KOPT-K1 (cell line): ENCODE data around the gene CALML3.

Experiments
- H3K27ac ChIP-seq: fragments of 200-600 bp; sonication (generic); 2 replicates; pipeline ENCODE4 v1.5.1; 2016; ENCODE audit warnings: antibody characterized with exemption, mild to moderate bottlenecking, low read depth, low read length; ENCODE audit not compliant: poor library complexity, severe bottlenecking
- H3K36me3 ChIP-seq: fragments of 200-600 bp; sonication (generic); 2 replicates; pipeline ENCODE4 v1.5.1; 2017; ENCODE audit warnings: antibody characterized with exemption, mild to moderate bottlenecking, low read length, moderate library complexity; ENCODE audit not compliant: insufficient read depth
- H3K9me3 ChIP-seq: fragments of 200-600 bp; sonication (generic); 2 replicates; pipeline ENCODE4 v1.5.1; 2017; ENCODE audit warnings: antibody characterized with exemption, low read length, mild to moderate bottlenecking; ENCODE audit not compliant: insufficient read depth, poor library complexity, severe bottlenecking

Gene CALML3

GRCh38 chr10:5534880-5535856, 10.4 kb downstream of the CALML3 start:
- Histone ChIP-seq H3K9me3 (no peaks in the 10 kb centered on the region), H3K36me3 (no peaks in the 10 kb centered on the region), H3K27ac (no peak overlapping the region)

- Histone ChIP-seq H3K9me3 (peaks cover 10% of the 10 kb centered on the region), H3K36me3 (no peaks in the 10 kb centered on the region), H3K27ac (no peak overlapping the region)
Measured at GRCh38 chr10:5536486-5537081, 11.8 kb downstream of the CALML3 start.

- Histone ChIP-seq H3K36me3 (no peaks in the 10 kb centered on the region), H3K27ac (no peak overlapping the region), H3K9me3 (peaks cover 21% of the 10 kb centered on the region)
Measured at GRCh38 chr10:5537684-5538083, 12.9 kb downstream of the CALML3 start.

GRCh38 chr10:5538446-5538845, 13.7 kb downstream of the CALML3 start:
- Histone ChIP-seq H3K9me3 (peaks cover 24% of the 10 kb centered on the region), H3K27ac (no peak overlapping the region), H3K36me3 (no peaks in the 10 kb centered on the region)

- Histone ChIP-seq H3K27ac (no peak overlapping the region), H3K9me3 (peaks cover 26% of the 10 kb centered on the region), H3K36me3 (no peaks in the 10 kb centered on the region)
Measured at GRCh38 chr10:5538892-5539651, 14.3 kb downstream of the CALML3 start.

- peaks cover 31% of the 10 kb centered on the region for H3K9me3 ChIP-seq
- no peaks in the 10 kb centered on the region for H3K36me3 ChIP-seq
- H3K27ac ChIP-seq, result no peak overlapping the region
Measured at GRCh38 chr10:5540080-5540479, 15.3 kb downstream of the CALML3 start.

GRCh38 chr10:5540891-5541290, 16.1 kb downstream of the CALML3 start:
- Histone ChIP-seq H3K36me3 (no peaks in the 10 kb centered on the region), H3K27ac (no peak overlapping the region), H3K9me3 (peaks cover 31% of the 10 kb centered on the region)

- H3K27ac ChIP-seq, result no peak overlapping the region
- peaks cover 31% of the 10 kb centered on the region for H3K9me3 ChIP-seq
- no peaks in the 10 kb centered on the region for H3K36me3 ChIP-seq
Measured at GRCh38 chr10:5542100-5542499, 17.3 kb downstream of the CALML3 start.

GRCh38 chr10:5543623-5544022, 18.9 kb downstream of the CALML3 start:
- Histone ChIP-seq H3K9me3 (peaks cover 31% of the 10 kb centered on the region), H3K36me3 (no peaks in the 10 kb centered on the region), H3K27ac (no peak overlapping the region)

- H3K27ac ChIP-seq, result no peak overlapping the region
- H3K9me3 ChIP-seq, result peaks cover 31% of the 10 kb centered on the region
- H3K36me3 ChIP-seq, result no peaks in the 10 kb centered on the region
Measured at GRCh38 chr10:5544216-5544805, 19.6 kb downstream of the CALML3 start.

- H3K27ac ChIP-seq, result no peak overlapping the region
- H3K36me3 ChIP-seq, result no peaks in the 10 kb centered on the region
- peaks cover 31% of the 10 kb centered on the region for H3K9me3 ChIP-seq
Measured at GRCh38 chr10:5545011-5545410, 20.2 kb downstream of the CALML3 start.

- Histone ChIP-seq H3K9me3 (peaks cover 31% of the 10 kb centered on the region), H3K27ac (no peak overlapping the region)
Measured at GRCh38 chr10:5545426-5545777, 20.6 kb downstream of the CALML3 start.

GRCh38 chr10:5545778-5546710, 21.3 kb downstream of the CALML3 start:
- no peaks in the 10 kb centered on the region for H3K36me3 ChIP-seq
- H3K27ac ChIP-seq, result no peak overlapping the region
- H3K9me3 ChIP-seq, result peaks cover 26% of the 10 kb centered on the region

More at GRCh38 chr10:5545426-5545777, 20.6 kb downstream of the CALML3 start:
- no peaks in the 10 kb centered on the region for H3K36me3 ChIP-seq
